K562 (cell line): ENCODE measurements around the gene TFB2M. TPM values are rescaled to one million over a fixed set of nuclear protein-coding genes. Genes with fewer than 3 reads are reported as not detected.
A peak's percentile ranks its signal among the peaks of the same experiment; 100 is the strongest.

Experiments
- ATF1 ChIP-seq, 2 experiments: fragments of 450-650 bp in 1 of 2; IDR thresholded peaks; 2 replicates each; pipeline ENCODE4 v1.6.1; 2016; ENCODE audit warnings: missing compliant biosample characterization in 1 of 2, missing genetic modification characterization in 1 of 2
- CREB1 ChIP-seq, 2 experiments: sonication (generic) in 1 of 2; formaldehyde crosslinking in 1 of 2; IDR thresholded peaks; 2 replicates each; pipeline versions ENCODE4 v1.6.1 to v1.8.0; 2012 to 2022; ENCODE audit warnings: inconsistent platforms in 1 of 2, mild to moderate bottlenecking in 1 of 2, missing genetic modification reagents in 1 of 2, moderate library complexity in 1 of 2
- DMBX1 ChIP-seq: fragments of 250-450 bp; sonication (Bioruptor Pico); IDR thresholded peaks from 2 replicates; pipeline ENCODE4 v1.8.0; 2022; ENCODE audit warnings: inconsistent platforms, mild to moderate bottlenecking, moderate library complexity, borderline replicate concordance
- EP400 ChIP-seq: fragments of 450-650 bp; IDR thresholded peaks from 2 replicates; pipeline ENCODE4 v1.6.1; 2017; ENCODE audit warnings: antibody characterized with exemption, mild to moderate bottlenecking, moderate library complexity
- GATA2 ChIP-seq: sonication (generic); formaldehyde crosslinking; IDR thresholded peaks from 2 replicates; pipeline ENCODE4 v1.4.0; 2020; ENCODE audit warnings: mild to moderate bottlenecking, missing genetic modification reagents
- GTF2F1 ChIP-seq: IDR thresholded peaks from 2 replicates; pipeline ENCODE4 v1.6.1; 2011; ENCODE audit warnings: low read depth, low read length, improper control_type of control experiment
- HMG20B ChIP-seq: fragments of 250-450 bp; sonication (Bioruptor Pico); IDR thresholded peaks from 2 replicates; pipeline ENCODE4 v1.5.0; 2021; ENCODE audit warnings: mild to moderate bottlenecking
- JUNB ChIP-seq: fragments of 450-650 bp; formaldehyde crosslinking; conservative IDR thresholded peaks from 2 replicates; pipeline ENCODE4 v1.4.0; 2020; ENCODE audit warnings: mild to moderate bottlenecking
- MEF2A ChIP-seq: IDR thresholded peaks from 2 replicates; pipeline ENCODE4 v1.6.1; 2011; ENCODE audit warnings: low read depth, mild to moderate bottlenecking, low read length, moderate library complexity; ENCODE audit not compliant: control insufficient read depth
- MTA3 ChIP-seq: fragments of 450-650 bp; formaldehyde crosslinking; IDR thresholded peaks from 2 replicates; pipeline ENCODE4 v1.6.1; 2017; ENCODE audit warnings: mild to moderate bottlenecking, borderline replicate concordance
- MYNN ChIP-seq, 2 experiments: sonication (generic); formaldehyde crosslinking in 1 of 2; IDR thresholded peaks; 2 replicates each; pipeline versions ENCODE4 v1.5.0 to v1.6.1; 2016 to 2020; ENCODE audit warnings: antibody characterized with exemption in 1 of 2, missing genetic modification reagents in 1 of 2
- NCOA2 ChIP-seq, 2 experiments: fragments of 450-650 bp; IDR thresholded peaks; 2 replicates each; pipeline ENCODE4 v1.6.1; 2018; ENCODE audit warnings: mild to moderate bottlenecking in 2 of 2, moderate library complexity in 1 of 2; ENCODE audit not compliant: partially characterized antibody in 2 of 2
- NFE2 ChIP-seq: IDR thresholded peaks from 2 replicates; pipeline ENCODE4 v1.6.1; 2014; ENCODE audit warnings: antibody characterized with exemption, low read depth
- PHF8 ChIP-seq: fragments of 200-600 bp; sonication (generic); IDR thresholded peaks from 2 replicates; pipeline ENCODE4 v1.6.1; 2012; ENCODE audit warnings: mixed run types, mild to moderate bottlenecking, inconsistent platforms, low read length, moderate library complexity, borderline replicate concordance
- PRPF4 ChIP-seq: fragments of 200-400 bp; formaldehyde crosslinking; IDR thresholded peaks from one replicate; pipeline ENCODE4 v1.6.1; 2017; ENCODE audit warnings: low read length, low read depth, mild to moderate bottlenecking; ENCODE audit not compliant: insufficient read depth, poor library complexity, severe bottlenecking
- SMARCC2 ChIP-seq: fragments of 450-650 bp; IDR thresholded peaks from 2 replicates; pipeline ENCODE4 v1.6.1; 2017; ENCODE audit warnings: antibody characterized with exemption, moderate library complexity, mild to moderate bottlenecking, low read depth
- SMARCE1 ChIP-seq: fragments of 450-650 bp; IDR thresholded peaks from 2 replicates; pipeline ENCODE4 v1.7.1; 2016; ENCODE audit warnings: mild to moderate bottlenecking
- SREBF2 ChIP-seq: sonication (generic); formaldehyde crosslinking; IDR thresholded peaks from 2 replicates; pipeline ENCODE4 v1.4.0; 2020; ENCODE audit warnings: mild to moderate bottlenecking, missing genetic modification reagents
- ZBED1 ChIP-seq: IDR thresholded peaks from 2 replicates; pipeline ENCODE4 v1.6.1; 2014
- ZKSCAN3 ChIP-seq: fragments of 250-450 bp; sonication (Bioruptor Pico); IDR thresholded peaks from 2 replicates; pipeline ENCODE4 v1.4.0; 2020
- ZNF184 ChIP-seq: sonication (generic); formaldehyde crosslinking; IDR thresholded peaks from 2 replicates; pipeline ENCODE4 v1.5.0; 2020; ENCODE audit warnings: missing genetic modification reagents
- ZNF699 ChIP-seq: fragments of 250-450 bp; sonication (Bioruptor Pico); IDR thresholded peaks from 2 replicates; pipeline ENCODE4 v1.8.0; 2021; ENCODE audit warnings: mild to moderate bottlenecking, moderate library complexity; ENCODE audit not compliant: insufficient replicate concordance
- ZNF778 ChIP-seq: fragments of 450-650 bp; formaldehyde crosslinking; IDR thresholded peaks from 2 replicates; pipeline ENCODE4 v1.4.0; 2020; ENCODE audit warnings: mild to moderate bottlenecking, moderate library complexity
- ZZZ3 ChIP-seq: fragments of 450-650 bp; IDR thresholded peaks from 2 replicates; pipeline ENCODE4 v1.6.1; 2016; ENCODE audit warnings: antibody characterized with exemption, mild to moderate bottlenecking, moderate library complexity
- polyA plus RNA-seq, 8 experiments: library from polyadenylated mRNA; depleted of rRNA in 4 of 8; stranded (reverse) in 5 of 8; unstranded in 3 of 8; fragments of >200 nt; fragmentation: Nextera tagmentation in 2 of 8; fragmentation: Illumina TruSeq in 1 of 8; extraction: Ambion mirVana in 2 of 8; extraction: Trizol in 1 of 8; gene quantifications; 2 replicates each; pipeline versions ENCODE4 v1.2.1 to v1.2.3, GENCODE V29; 2011 to 2014; ENCODE audit warnings: inconsistent platforms in 1 of 8, missing spikeins in 1 of 8
- total RNA-seq, 7 experiments: library from RNA; depleted of rRNA in 6 of 7; stranded (reverse); fragments of >200 nt in 6 of 7; fragmentation: Illumina TruSeq in 2 of 7; extraction: Trizol in 2 of 7; gene quantifications; 2 replicates each; pipeline versions ENCODE4 v1.2.1 to v1.2.3, GENCODE V29; 2011 to 2021; ENCODE audit warnings: low replicate concordance in 1 of 7
- TF ChIP-seq, protein P1 (sequence below): sonication (generic); formaldehyde crosslinking; IDR thresholded peaks from 2 replicates; pipeline ENCODE4 v1.8.0; 2022; ENCODE audit warnings: missing genetic modification reagents, mild to moderate bottlenecking, borderline replicate concordance

TFB2M gene
- total and polyA plus RNA-seq, 9 of the 15 experiments (the other 6 are each of a cell fraction or from before 2014, with no cell fraction given), result 55.1 to 162 (median 70.6) TPM

DNA sequence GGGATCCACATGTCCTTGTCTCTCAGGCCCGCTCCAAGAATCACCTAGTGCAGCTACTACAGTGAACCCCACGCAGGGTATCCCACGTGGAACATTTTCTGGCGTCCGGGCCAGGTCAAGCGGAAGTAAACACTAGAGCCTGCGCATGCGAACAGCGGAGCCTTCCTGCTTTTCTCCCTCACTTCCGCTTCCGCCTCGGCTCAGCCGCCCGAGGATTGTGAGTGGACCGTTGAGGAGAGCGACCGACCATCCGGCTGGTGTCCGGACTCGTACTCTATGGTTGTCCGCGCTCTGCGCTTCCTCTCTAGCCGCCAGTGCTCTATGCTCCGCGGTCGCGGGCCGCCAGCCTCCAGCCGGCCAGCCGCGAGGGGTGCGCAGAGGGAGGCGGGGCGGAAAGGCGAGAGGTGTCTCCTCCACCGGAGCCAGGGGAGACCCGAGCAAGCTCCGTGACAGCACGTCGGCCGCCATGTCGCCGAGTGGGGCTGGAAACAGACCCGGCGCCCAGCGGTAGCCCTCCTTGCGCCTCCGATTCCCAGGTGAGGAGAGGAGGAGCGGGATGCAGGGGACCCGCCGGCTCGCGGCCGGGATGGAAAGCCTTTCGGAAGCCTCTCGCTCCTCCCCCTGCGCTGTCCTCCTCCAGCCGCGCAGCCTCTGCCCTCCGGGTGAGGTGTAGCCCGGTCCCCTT lies at the start of gene TFB2M, which contains the start of gene CNST (continued):
- TF ChIP-seq MYNN (IDR thresholded peaks at IDR 0.05) (no peak), MYNN (CRISPR knock-in tag; IDR thresholded peaks at IDR 0.05) (no peak), EP400 (peak; percentile 97), MEF2A (no peak), ATF1 (CRISPR knock-in tag; IDR thresholded peaks at IDR 0.05) (no peak), ATF1 (tag; IDR thresholded peaks at IDR 0.05) (peak; percentile 84), SMARCC2 (no peak), ZBED1 (no peak), ZNF184 (CRISPR knock-in tag) (no peak), SMARCE1 (0 out of 2 replicates have a peak, but pooled peaks have one; percentile 37), HMG20B (CRISPR knock-in tag) (no peak; the same call in 1 of the 2 replicates), ZNF699 (CRISPR knock-in tag) (no peak), ZZZ3 (peak; percentile 79; the same call in 1 of the 2 replicates), SREBF2 (CRISPR knock-in tag) (no peak; the same call in none of the 2 replicates), NCOA2 (IDR thresholded peaks at IDR 0.05; ENCODE audit: partially characterized antibody in 2 of 2) (no peak), CREB1 (IDR thresholded peaks at IDR 0.05) (peak; percentile 80), CREB1 (CRISPR knock-in tag; IDR thresholded peaks at IDR 0.05) (peak; percentile 75), GTF2F1 (no peak), PHF8 (peak; percentile 78; the same call in 1 of the 2 replicates), MTA3 (peak; percentile 76; the same call in 1 of the 2 replicates), PRPF4 (no peak), JUNB (CRISPR knock-in tag) (no peak), NFE2 (no peak; the same call in 1 of the 2 replicates), ZNF778 (CRISPR knock-in tag) (no peak), GATA2 (CRISPR knock-in tag) (no peak), ZKSCAN3 (CRISPR knock-in tag) (no peak), DMBX1 (no peak; the same call in 1 of the 2 replicates)
- TF ChIP-seq, protein P1, sequence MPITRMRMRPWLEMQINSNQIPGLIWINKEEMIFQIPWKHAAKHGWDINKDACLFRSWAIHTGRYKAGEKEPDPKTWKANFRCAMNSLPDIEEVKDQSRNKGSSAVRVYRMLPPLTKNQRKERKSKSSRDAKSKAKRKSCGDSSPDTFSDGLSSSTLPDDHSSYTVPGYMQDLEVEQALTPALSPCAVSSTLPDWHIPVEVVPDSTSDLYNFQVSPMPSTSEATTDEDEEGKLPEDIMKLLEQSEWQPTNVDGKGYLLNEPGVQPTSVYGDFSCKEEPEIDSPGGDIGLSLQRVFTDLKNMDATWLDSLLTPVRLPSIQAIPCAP (CRISPR knock-in tag), result no peak
